Spleen (tissue), 7 donors: ENCODE results near the gene PROM1.

Experiments
- CTCF ChIP-seq, 11 experiments: fragments of 200-600 bp in 7 of 11; fragments of 450-650 bp in 4 of 11; sonication (generic) in 4 of 11; IDR thresholded peaks in 8 of 11; conservative IDR thresholded peaks in 3 of 11; 1 replicate in 7 of 11; 2 replicates in 4 of 11; pipeline versions ENCODE4 v1.4.0 to v1.8.0; 2016 to 2021; ENCODE audit warnings: antibody characterized with exemption in 11 of 11, inconsistent platforms in 4 of 11, mild to moderate bottlenecking in 1 of 11
- POLR2AphosphoS5 ChIP-seq, 3 donors: sonication (generic); formaldehyde crosslinking; IDR thresholded peaks; one replicate each; pipeline ENCODE4 v1.5.1; 2017; ENCODE audit warnings: antibody characterized with exemption in 3 of 3
- donor health status: DM: no; HTN: no; CAD: no; lungs with moderate emphysema.
- donor health status: DM: no; HTN: no; CAD: no.
- donor health status: DM: no; HTN: no; CAD: no.

- TF ChIP-seq CTCF (IDR thresholded peaks at IDR 0.05 in 8 of 11, conservative IDR thresholded peaks at IDR 0.05 in 3 of 11) (no peak), POLR2AphosphoS5 (IDR thresholded peaks at IDR 0.05) (no peak)
Measured at GRCh38 chr4:15936495-15936894, 147.3 kb downstream of the PROM1 start.
